ENCODE data around the gene INTS11.

The INTS11 gene

DNA sequence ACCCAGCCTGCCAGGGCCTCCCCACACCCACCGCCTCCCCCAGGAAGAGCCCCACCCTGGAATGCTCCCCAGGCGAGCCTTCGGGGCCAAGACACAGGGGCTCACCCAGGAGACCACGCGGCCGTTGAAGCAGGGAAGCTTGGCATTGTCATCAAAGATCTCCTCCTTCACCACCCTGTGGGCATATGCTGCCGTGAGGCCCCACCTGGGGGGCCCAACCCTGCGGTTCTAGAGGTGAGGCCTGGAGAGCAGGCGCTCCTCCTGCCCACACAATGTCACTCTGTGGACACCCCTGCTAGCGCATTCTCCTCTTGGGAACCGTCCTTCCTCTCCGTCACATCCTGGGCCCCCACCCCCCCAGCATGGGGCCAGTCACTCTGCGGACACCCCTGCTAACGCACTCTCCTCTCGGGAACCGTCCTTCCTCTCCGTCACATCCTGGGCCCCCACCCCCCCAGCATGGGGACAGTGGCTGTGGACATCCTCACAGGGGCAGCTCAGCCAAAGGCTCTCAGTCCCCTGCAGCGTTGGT, 18.2 kb upstream of the INTS11 start:
- DNase-seq, result no peak

GRCh38 chr1:1342061-1342562, 17.7 kb upstream of the INTS11 start:
- no peak for DNase-seq

DNA sequence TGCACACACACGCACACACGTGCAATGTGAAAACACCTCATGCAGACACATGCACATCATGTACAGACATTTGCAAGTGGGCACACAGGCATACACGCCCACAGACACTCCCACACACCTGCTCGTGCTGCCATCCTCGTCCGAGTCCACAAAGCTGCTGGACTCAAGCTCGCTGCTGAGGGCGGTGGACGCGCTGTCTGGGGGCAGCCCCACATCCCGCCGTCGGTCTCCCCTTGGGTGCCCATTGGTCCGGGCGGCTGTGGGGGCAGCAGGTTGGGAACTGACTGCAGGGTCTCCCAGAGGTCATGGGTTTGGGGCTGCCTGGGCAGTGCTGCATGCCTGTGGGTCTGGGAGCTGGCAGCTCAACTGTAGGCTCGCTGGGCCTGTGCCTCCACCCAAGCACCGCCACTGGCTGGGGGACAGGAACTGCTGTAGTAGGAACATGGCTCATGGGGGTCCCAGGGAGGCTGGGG, 17.1 kb upstream of the INTS11 start:
- no peak for DNase-seq

DNA sequence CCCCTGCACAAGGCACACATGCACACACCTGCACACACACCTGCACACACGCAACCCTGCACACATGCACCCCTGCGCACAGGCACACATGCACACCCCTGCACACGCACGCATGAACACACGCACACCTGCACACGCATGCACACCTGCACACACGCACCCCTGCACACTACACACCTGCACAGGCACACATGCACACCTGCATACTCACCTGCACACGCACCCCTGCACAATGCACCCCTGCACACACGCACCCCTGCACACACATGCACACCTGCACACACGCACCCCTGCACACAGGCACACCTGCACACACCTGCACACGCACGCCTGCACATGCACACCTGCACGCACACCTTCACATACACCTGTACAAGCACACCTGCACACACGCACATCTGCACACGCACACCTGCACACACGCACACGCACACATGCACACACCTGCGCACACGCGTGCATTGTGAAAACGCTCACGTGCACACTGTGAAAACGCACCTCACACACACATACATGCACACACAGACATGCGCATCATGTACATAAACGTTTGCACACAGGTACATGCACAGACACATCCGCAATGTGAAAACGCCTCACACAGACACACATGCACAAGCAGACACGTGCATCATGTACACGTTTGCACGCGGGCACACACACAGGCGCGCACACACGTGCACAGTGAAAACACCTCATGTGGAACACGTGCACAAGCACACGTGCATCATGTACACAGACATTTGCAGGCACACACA, 16.5 kb upstream of the INTS11 start:
- no peak for DNase-seq

DNA sequence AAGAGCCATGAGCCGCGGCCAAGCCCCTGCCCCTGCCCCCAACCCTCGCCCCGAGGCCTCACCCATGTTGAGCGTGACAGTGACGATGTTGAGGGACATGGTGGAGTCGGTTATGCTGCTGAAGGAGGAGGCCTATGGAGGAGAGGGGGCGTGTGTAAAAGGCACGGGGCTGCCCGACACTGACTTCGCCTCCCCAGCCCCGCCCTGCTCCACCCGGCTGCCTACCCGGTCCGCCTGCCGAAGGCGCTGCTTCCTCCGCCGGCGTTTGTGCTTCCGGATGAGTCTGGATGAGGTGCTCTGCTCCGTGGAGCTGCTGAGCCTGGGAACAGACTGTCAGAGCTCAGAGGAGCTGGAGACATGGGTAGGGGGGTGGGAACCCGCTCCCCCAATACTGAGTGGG, 15.7 kb upstream of the INTS11 start:
- no peak for DNase-seq

DNA sequence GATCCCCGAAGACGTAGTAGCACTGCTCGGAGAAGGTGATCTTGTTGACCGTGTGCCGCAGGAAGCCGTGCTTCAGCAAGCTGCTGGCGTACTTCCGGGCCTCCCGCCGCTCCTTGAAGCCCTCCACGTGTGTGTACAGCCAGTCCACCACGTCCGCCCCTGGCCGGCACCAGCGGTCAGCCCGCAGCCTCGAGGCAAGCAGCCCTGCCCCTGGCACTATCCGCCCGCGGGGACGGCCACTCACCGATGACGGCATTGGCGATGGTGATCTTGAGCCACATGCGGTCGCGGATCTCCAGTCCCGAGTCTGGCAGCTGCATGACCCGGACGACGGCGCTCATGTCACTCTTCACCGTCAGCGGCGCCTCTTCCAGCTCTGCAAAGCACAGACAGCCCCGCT, 13.8 kb upstream of the INTS11 start:
- no peak for DNase-seq

GRCh38 chr1:1337793-1338147, 13.3 kb upstream of the INTS11 start:
- no peak for DNase-seq

GRCh38 chr1:1336931-1337792, 12.7 kb upstream of the INTS11 start:
- no peak for DNase-seq

- DNase-seq, result no peak
These were observed 12.0 kb upstream of the INTS11 start for GRCh38 chr1:1336446-1336845.

DNA sequence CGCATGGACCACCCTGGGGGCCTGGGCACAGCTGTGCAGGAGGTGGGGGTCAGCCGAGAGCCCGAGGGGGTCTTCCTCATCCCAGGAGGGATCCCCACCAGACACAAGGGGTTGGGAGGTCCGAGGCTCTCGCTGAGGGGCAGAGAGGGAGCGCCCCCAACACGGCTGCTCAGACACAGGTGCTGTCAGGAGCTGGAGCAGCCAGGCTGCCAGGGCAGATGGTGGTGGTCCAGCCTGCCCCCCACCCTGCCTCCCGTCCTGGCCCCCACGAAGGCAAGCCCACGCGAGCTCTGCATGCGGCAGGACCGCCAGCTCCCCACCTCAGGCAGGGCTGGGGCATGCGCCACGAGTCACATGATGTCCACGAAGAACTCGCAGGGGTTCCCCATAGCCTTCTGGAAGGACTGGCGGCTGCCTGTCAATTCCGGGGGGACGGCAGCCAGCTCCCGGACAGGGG, 11.4 kb upstream of the INTS11 start:
- DNase-seq, result no peak

DNA sequence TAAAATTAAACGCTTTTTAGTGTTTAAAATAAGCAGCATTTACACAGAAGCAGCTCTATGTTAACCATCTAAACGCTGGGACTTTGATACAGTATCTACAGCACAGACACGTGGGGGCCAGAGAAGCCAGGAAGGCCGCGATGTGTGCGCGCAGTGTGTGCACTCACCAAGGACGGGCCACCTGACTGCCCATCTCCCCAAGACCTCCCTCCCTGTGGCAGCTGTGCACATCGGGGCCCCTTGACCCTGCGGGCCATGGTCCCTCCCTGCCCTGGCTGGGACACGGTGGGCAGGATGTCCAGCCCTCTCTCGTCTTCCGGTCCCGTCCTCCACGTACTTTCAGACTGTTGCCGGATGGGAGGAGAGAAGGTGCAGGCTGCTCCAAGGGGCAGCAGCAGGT, 10.8 kb upstream of the INTS11 start:
- DNase-seq, result no peak

DNA sequence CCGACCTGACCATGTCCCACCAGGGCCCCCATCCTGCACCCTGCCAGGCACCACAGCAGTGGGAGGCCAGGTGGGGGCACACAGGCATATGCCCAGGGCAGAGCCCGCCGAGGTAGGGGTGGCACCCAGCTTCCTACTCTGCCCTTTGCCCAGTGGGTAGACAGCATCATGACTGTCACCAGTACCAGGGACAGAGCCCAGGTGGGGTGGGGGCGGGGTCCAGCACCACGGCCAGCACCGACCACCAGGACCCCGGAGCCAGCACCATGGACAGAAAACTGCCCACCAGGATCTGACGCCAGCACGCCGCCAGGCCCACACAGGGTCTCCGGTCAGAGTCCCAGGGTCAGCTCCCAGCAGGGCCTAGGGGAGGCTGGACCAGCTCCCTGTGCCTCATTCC, 10.4 kb upstream of the INTS11 start:
- no peak for DNase-seq

- DNase-seq, result no peak
These were observed 9.2 kb upstream of the INTS11 start for GRCh38 chr1:1333551-1334241.

GRCh38 chr1:1332774-1333480, 8.5 kb upstream of the INTS11 start:
- DNase-seq, result no peak

- DNase-seq, result no peak
These were observed 7.7 kb upstream of the INTS11 start for GRCh38 chr1:1332031-1332755.

DNA sequence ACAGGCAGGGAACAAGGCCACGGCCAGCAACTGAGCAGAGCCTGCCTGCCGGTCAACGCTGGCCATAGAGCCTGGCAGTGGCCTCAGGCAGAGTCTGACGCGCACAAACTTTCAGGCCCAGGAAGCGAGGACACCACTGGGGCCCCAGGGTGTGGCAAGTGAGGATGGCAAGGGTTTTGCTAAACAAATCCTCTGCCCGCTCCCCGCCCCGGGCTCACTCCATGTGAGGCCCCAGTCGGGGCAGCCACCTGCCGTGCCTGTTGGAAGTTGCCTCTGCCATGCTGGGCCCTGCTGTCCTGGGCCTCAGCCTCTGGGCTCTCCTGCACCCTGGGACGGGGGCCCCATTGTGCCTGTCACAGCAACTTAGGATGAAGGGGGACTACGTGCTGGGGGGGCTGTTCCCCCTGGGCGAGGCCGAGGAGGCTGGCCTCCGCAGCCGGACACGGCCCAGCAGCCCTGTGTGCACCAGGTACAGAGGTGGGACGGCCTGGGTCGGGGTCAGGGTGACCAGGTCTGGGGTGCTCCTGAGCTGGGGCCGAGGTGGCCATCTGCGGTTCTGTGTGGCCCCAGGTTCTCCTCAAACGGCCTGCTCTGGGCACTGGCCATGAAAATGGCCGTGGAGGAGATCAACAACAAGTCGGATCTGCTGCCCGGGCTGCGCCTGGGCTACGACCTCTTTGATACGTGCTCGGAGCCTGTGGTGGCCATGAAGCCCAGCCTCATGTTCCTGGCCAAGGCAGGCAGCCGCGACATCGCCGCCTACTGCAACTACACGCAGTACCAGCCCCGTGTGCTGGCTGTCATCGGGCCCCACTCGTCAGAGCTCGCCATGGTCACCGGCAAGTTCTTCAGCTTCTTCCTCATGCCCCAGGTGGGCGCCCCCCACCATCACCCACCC, 6.9 kb upstream of the INTS11 start, which contains the start of gene TAS1R3:
TAS1R3 (plus strand) TSS at position 213 of the 898 bp plus-strand sequence; CDS start at position 279, 66 bp downstream.
- no peak for DNase-seq

- DNase-seq, result no peak
These were observed 6.1 kb upstream of the INTS11 start for GRCh38 chr1:1330366-1331067.

DNA sequence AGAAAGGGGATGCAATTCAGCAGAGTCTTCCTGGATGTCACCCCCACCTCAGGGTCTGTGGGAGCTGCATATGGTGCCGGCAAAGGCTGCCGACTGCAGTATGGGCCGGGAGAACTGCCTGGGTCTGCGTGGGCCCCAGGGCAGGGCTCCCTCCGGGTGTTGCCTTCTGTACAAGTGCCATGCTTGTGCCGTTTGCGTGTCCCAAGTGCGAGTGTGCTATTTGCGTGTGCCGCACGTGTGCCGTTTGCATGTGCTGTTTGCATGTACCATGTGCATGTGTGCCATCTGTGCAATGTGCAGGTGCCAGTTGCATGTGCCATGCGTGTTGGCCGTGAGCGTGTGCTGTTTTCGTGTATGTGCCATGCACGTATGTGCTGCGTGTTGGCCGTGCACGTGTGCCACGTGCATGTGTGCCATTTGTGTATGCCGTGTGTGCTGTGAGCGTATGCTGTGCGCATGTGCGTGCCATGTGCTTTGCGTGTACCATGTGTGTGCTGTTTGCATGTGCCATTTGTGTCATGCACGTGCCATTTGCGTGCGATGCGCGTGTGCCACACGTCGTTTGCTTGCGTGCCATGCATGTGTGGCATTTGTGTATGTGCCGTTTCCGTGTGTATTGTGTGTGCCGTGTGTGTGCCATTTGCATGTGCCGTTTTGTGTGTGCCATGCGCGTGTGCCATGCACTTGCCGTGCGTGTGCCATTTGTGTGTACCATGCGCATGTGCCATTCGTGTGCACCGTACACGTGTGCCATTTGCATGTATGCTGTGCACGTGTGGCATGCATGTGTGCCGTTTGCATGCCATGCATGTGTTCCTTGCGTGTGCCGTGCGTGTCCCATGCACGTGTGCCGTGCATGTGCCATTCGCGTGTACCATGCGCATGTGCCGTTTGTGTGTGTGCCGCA, 5.1 kb upstream of the INTS11 start:
- DNase-seq, result no peak

GRCh38 chr1:1328254-1328653, 3.8 kb upstream of the INTS11 start:
- DNase-seq, result no peak
